PC-9 (cell line): ENCODE data around the gene RXFP1. TPM values are rescaled to one million over a fixed set of nuclear protein-coding genes. Genes with fewer than 3 reads are reported as not detected.

ENCODE experiments used
- BruUV-seq: library from RNA; stranded (reverse); fragments of 400-500 nt; replicated peaks from 2 replicates; lab custom pipeline; 2021; lab: Mats Ljungman, UMichigan
- CTCF ChIA-PET: fragments of 300-600 bp; sonication (Branson Sonifier 250); formaldehyde crosslinking; loops from one replicate; lab custom pipeline; 2022; ENCODE audit warnings: antibody characterized with exemption; lab: Charles Lee
- POLR2A ChIA-PET: fragments of 300-600 bp; sonication (Branson Sonifier 250); formaldehyde crosslinking; loops from one replicate; lab custom pipeline; 2022; ENCODE audit warnings: antibody characterized with exemption; ENCODE audit not compliant: unreplicated experiment; lab: Charles Lee
- DNase-seq, 2 experiments: peaks; one replicate each; pipeline versions ENCODE4 v3.0.0 to v3.0.0-alpha.2; 2015 to 2022; ENCODE audit warnings: mixed read lengths in 1 of 2
- H2AFZ ChIP-seq: fragments of 200-600 bp; sonication (generic); 2 replicates; pipeline ENCODE4 v1.8.1; 2017; ENCODE audit warnings: antibody characterized with exemption
- H3F3A ChIP-seq: fragments of 200-600 bp; sonication (generic); 2 replicates; pipeline ENCODE4 v1.8.1; 2017; ENCODE audit warnings: antibody characterized with exemption, mild to moderate bottlenecking, low read depth; ENCODE audit not compliant: insufficient read depth
- H3K27ac ChIP-seq: fragments of 200-600 bp; sonication (generic); 2 replicates; pipeline ENCODE4 v1.6.1; 2016; ENCODE audit warnings: mixed run types
- H3K27me3 ChIP-seq: fragments of 200-600 bp; sonication (generic); 2 replicates; pipeline ENCODE4 v1.6.1; 2016; ENCODE audit warnings: low read depth, mixed run types; ENCODE audit not compliant: insufficient read depth
- H3K36me3 ChIP-seq: fragments of 200-600 bp; sonication (generic); 2 replicates; pipeline ENCODE4 v1.6.1; 2016; ENCODE audit warnings: low read depth, mixed run types
- H3K4me1 ChIP-seq: fragments of 200-600 bp; sonication (generic); replicated peaks from 2 replicates; pipeline ENCODE4 v1.6.1; 2016; ENCODE audit warnings: mixed run types; ENCODE audit not compliant: insufficient read depth
- H3K4me2 ChIP-seq: fragments of 200-600 bp; sonication (generic); 2 replicates; pipeline ENCODE4 v1.6.1; 2017; ENCODE audit warnings: mixed run types
- H3K4me3 ChIP-seq: fragments of 200-600 bp; sonication (generic); 2 replicates; pipeline ENCODE4 v1.6.1; 2016; ENCODE audit warnings: mixed run types
- H3K79me2 ChIP-seq: fragments of 200-600 bp; sonication (generic); 2 replicates; pipeline ENCODE4 v1.6.1; 2017; ENCODE audit warnings: low read depth, mixed run types
- H3K9me2 ChIP-seq: fragments of 200-600 bp; sonication (generic); 2 replicates; pipeline ENCODE4 v1.8.1; 2017; ENCODE audit warnings: mild to moderate bottlenecking; ENCODE audit not compliant: insufficient read depth
- H3K9me3 ChIP-seq: fragments of 200-600 bp; sonication (generic); 2 replicates; pipeline ENCODE4 v1.8.1; 2016; ENCODE audit warnings: low read depth; ENCODE audit not compliant: insufficient read depth
- H4K20me1 ChIP-seq: fragments of 200-600 bp; sonication (generic); 2 replicates; pipeline ENCODE4 v1.8.1; 2017; ENCODE audit not compliant: insufficient read depth
- EZH2 ChIP-seq: fragments of 200-600 bp; sonication (generic); IDR thresholded peaks from 2 replicates; pipeline ENCODE4 v1.8.0; 2017; ENCODE audit warnings: antibody characterized with exemption, low read depth
- intact Hi-C: fragments of 100-400 bp; cut with micrococcal nuclease; formaldehyde crosslinking; loops from one replicate; pipeline ENCODE4 v1.10.0; 2022; ENCODE audit not compliant: unreplicated experiment
- total RNA-seq: library from RNA; stranded (reverse); gene quantifications from 2 replicates; pipeline ENCODE4 v1.2.3, GENCODE V29; 2021
- TF ChIP-seq, protein P1 (sequence below): fragments of 200-600 bp; sonication (generic); conservative IDR thresholded peaks from 2 replicates; pipeline ENCODE4 v1.6.1; 2017; ENCODE audit warnings: mixed run types, antibody characterized with exemption, mild to moderate bottlenecking, moderate library complexity

RXFP1 gene
- total RNA-seq, 1 experiment from 2014 or later, result not detected

DNA sequence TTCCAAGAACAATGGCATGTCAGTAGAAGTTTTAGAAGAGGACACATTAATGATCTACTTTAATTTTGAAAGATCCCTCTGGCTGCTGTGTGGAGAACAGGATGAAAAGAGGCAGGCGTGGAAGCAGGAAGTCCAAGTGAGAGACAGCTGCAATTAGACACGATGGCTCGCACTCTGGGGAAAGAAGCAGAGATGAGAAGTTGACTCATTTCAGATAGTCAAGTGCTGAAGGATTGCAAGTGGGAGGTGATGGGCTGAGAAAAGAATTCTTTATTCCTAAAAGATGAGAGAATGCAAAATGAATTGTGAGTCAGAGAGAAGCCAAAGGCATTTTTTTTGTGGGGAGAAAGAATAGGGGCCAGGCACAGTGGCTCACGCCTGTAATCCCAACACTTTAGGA, 16.5 kb downstream of the RXFP1 start:
- TF ChIP-seq, protein P1, sequence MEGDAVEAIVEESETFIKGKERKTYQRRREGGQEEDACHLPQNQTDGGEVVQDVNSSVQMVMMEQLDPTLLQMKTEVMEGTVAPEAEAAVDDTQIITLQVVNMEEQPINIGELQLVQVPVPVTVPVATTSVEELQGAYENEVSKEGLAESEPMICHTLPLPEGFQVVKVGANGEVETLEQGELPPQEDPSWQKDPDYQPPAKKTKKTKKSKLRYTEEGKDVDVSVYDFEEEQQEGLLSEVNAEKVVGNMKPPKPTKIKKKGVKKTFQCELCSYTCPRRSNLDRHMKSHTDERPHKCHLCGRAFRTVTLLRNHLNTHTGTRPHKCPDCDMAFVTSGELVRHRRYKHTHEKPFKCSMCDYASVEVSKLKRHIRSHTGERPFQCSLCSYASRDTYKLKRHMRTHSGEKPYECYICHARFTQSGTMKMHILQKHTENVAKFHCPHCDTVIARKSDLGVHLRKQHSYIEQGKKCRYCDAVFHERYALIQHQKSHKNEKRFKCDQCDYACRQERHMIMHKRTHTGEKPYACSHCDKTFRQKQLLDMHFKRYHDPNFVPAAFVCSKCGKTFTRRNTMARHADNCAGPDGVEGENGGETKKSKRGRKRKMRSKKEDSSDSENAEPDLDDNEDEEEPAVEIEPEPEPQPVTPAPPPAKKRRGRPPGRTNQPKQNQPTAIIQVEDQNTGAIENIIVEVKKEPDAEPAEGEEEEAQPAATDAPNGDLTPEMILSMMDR, result no peak
- no peak for TF ChIP-seq EZH2
- no peak overlapping the region for H2AFZ ChIP-seq
- intact Hi-C loops, result no loop called here
- H3K4me2 ChIP-seq, result no peak overlapping the region
- ChIA-PET POLR2A (no interaction called here), CTCF (no interaction called here)
- no peak overlapping the region for H3K27ac ChIP-seq
- DNase-seq, result no peak
- BruUV-seq, result no TSS peak
- H3K9me2 ChIP-seq, result no peaks in the 10 kb centered on the region
- no peaks in the 10 kb centered on the region for H3K36me3 ChIP-seq
- no peaks in the 10 kb centered on the region for H3K27me3 ChIP-seq
- H3K4me1 ChIP-seq, result no peaks in the 10 kb centered on the region
- H3K9me3 ChIP-seq, result no peaks in the 10 kb centered on the region
- H3K79me2 ChIP-seq, result no peaks in the 10 kb centered on the region
- no peak overlapping the region for H3K4me3 ChIP-seq
- no peaks in the 10 kb centered on the region for H4K20me1 ChIP-seq
- no peaks in the 10 kb centered on the region for H3F3A ChIP-seq

GRCh38 chr4:158538911-158539310, 17.2 kb downstream of the RXFP1 start:
- no peaks in the 10 kb centered on the region for H3K36me3 ChIP-seq
- H2AFZ ChIP-seq, result no peak overlapping the region
- H3K79me2 ChIP-seq, result no peaks in the 10 kb centered on the region
- no peak for DNase-seq
- ChIA-PET POLR2A (no interaction called here), CTCF (no interaction called here)
- BruUV-seq, result no TSS peak
- H3K27ac ChIP-seq, result no peak overlapping the region
- TF ChIP-seq, protein P1, result no peak
- no peak for TF ChIP-seq EZH2
- H3K27me3 ChIP-seq, result no peaks in the 10 kb centered on the region
- no peaks in the 10 kb centered on the region for H3F3A ChIP-seq
- no peak overlapping the region for H3K4me2 ChIP-seq
- no peak overlapping the region for H3K4me3 ChIP-seq
- intact Hi-C loops, result no loop called here
- no peaks in the 10 kb centered on the region for H3K4me1 ChIP-seq
- no peaks in the 10 kb centered on the region for H3K9me2 ChIP-seq
- H4K20me1 ChIP-seq, result no peaks in the 10 kb centered on the region
- H3K9me3 ChIP-seq, result no peaks in the 10 kb centered on the region

GRCh38 chr4:158540125-158540907, 18.6 kb downstream of the RXFP1 start:
- intact Hi-C loops, result no loop called here
- no peaks in the 10 kb centered on the region for H3K9me2 ChIP-seq
- H3K4me3 ChIP-seq, result no peak overlapping the region
- no peaks in the 10 kb centered on the region for H4K20me1 ChIP-seq
- no peak overlapping the region for H3K4me2 ChIP-seq
- TF ChIP-seq, protein P1, result no peak
- no peak for TF ChIP-seq EZH2
- POLR2A ChIA-PET, result no interaction called here
- no peak overlapping the region for H3K27ac ChIP-seq
- no peaks in the 10 kb centered on the region for H3K36me3 ChIP-seq
- no peaks in the 10 kb centered on the region for H3K27me3 ChIP-seq
- no peaks in the 10 kb centered on the region for H3K79me2 ChIP-seq
- H3F3A ChIP-seq, result no peaks in the 10 kb centered on the region
- no peaks in the 10 kb centered on the region for H3K4me1 ChIP-seq
- CTCF ChIA-PET, result no interaction called here
- peak in 1 of 2 experiments; percentile 43 for DNase-seq
- no peak overlapping the region for H2AFZ ChIP-seq
- no TSS peak for BruUV-seq
- no peaks in the 10 kb centered on the region for H3K9me3 ChIP-seq
